Ovary (tissue), 3 donors: ENCODE data around the gene MTFR1L.

Source experiments
- CTCF ChIP-seq, 3 donors: fragments of 450-650 bp in 2 of 3; fragments of 200-600 bp in 1 of 3; IDR thresholded peaks; one replicate each; pipeline versions ENCODE4 v1.5.1 to v1.8.0; 2016 to 2022; ENCODE audit warnings: antibody characterized with exemption in 3 of 3, mild to moderate bottlenecking in 1 of 3
- EP300 ChIP-seq: sonication (generic); formaldehyde crosslinking; IDR thresholded peaks from one replicate; pipeline ENCODE4 v1.6.1; 2017; ENCODE audit warnings: antibody characterized with exemption
- POLR2A ChIP-seq: fragments of 450-650 bp; IDR thresholded peaks from one replicate; pipeline ENCODE4 v1.6.1; 2017; ENCODE audit warnings: antibody characterized with exemption, mild to moderate bottlenecking, moderate library complexity
- donor health status: DM: no; HTN: no; CAD: no.

GRCh38 chr1:25866288-25866687 lies 46.5 kb downstream of the MTFR1L start:
- no peak for TF ChIP-seq CTCF (IDR thresholded peaks at IDR 0.05)
- TF ChIP-seq POLR2A: no peak
- no peak for TF ChIP-seq EP300
